Cardiac fibroblast (primary cell): ENCODE data around the gene PPP3CA.

Source experiments
- DNase-seq, 2 donors: peaks; one replicate each; pipeline versions ENCODE4 v3.0.0 to v3.0.0-alpha.2; 2010; ENCODE audit warnings: low read depth in 2 of 2
- H3K4me3 ChIP-seq, 2 donors: replicated peaks in 1 of 2; 1 replicate in 1 of 2; 2 replicates in 1 of 2; pipeline ENCODE4 v1.5.1; 2011; ENCODE audit warnings: low read depth in 2 of 2, low read length in 2 of 2, mild to moderate bottlenecking in 2 of 2, moderate library complexity in 1 of 2
- CTCF ChIP-seq: IDR thresholded peaks from one replicate; pipeline ENCODE4 v1.5.1; 2011; ENCODE audit warnings: low read depth, mild to moderate bottlenecking, low read length, inconsistent platforms

Gene PPP3CA

GRCh38 chr4:100989401-100989800 is 357.9 kb downstream of the PPP3CA start:
- TF ChIP-seq CTCF: no peak
- H3K4me3 ChIP-seq: no peak overlapping the region
- no peak for DNase-seq

GRCh38 chr4:100988876-100989275 is 358.4 kb downstream of the PPP3CA start:
- no peak for DNase-seq
- TF ChIP-seq CTCF: no peak

DNA sequence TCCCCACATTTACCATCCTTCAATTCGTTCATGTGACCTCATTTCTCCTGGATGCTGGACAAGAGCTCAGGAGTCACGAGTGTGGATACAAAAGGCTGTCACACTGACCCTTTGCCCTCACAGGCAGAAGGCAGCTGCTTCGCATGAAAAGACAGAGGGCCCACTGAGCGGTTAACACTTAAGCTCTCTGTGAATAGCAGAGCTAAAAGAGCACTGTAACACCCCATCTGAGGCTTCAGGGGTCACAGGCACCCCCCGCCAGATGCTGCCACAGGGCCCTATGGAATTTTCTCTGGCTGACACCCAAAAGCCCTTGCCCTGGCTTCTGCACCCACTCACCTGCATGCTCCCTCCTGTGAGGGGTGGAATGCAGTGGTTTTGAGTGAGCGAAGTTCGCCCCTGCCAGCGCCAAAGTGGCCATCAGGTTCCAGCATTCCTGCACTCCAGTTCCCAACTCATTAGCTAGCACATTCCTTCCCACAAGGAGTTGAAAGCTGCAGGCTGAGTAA is 360.9 kb downstream of the PPP3CA start:
- no peak overlapping the region for H3K4me3 ChIP-seq
- DNase-seq: peak in 1 of 2 donors; percentile 21
- no peak for TF ChIP-seq CTCF

More at GRCh38 chr4:100988876-100989275, 358.4 kb downstream of the PPP3CA start:
- no peak overlapping the region for H3K4me3 ChIP-seq

- TF ChIP-seq CTCF: no peak
- no peak overlapping the region for H3K4me3 ChIP-seq
- DNase-seq: no peak
Observed at GRCh38 chr4:100985576-100985975, 361.8 kb downstream of the PPP3CA start.

- DNase-seq: peak; percentile 38 to 80
- TF ChIP-seq CTCF: no peak
- H3K4me3 ChIP-seq: no peak overlapping the region
Observed at GRCh38 chr4:100984901-100985300, 362.4 kb downstream of the PPP3CA start.

DNA sequence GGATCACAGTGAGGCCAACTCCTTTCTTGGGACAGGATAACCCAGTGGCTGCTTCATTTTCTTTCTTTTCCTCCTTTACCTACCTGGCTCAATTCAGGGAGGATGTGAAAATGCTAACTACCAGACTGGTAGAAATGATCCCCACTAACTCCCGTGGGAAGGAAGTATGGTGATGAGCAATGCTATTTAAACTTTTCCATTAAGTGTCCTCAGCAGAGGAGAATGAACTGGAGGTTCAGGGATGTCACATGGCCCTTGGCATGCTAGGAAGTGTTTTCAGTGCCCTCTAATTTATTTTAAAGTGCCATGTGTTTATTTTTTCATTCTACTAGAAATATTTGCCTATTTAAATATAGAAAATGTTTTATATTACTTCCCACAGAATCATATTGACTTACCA is 363.9 kb downstream of the PPP3CA start:
- no peak for TF ChIP-seq CTCF

GRCh38 chr4:100982345-100982744 is 365.0 kb downstream of the PPP3CA start:
- H3K4me3 ChIP-seq: no peak overlapping the region
- peak in 1 of 2 donors; percentile 50 for DNase-seq
- TF ChIP-seq CTCF: no peak

More for the DNA sequence above, 363.9 kb downstream of the PPP3CA start:
- peak in 1 of 2 donors; percentile 41 for DNase-seq
- H3K4me3 ChIP-seq: no peak overlapping the region
